ENCODE data around the gene CNEP1R1.
A peak's percentile ranks its signal among the peaks of the same experiment; 100 is the strongest.

CNEP1R1 gene

DNA sequence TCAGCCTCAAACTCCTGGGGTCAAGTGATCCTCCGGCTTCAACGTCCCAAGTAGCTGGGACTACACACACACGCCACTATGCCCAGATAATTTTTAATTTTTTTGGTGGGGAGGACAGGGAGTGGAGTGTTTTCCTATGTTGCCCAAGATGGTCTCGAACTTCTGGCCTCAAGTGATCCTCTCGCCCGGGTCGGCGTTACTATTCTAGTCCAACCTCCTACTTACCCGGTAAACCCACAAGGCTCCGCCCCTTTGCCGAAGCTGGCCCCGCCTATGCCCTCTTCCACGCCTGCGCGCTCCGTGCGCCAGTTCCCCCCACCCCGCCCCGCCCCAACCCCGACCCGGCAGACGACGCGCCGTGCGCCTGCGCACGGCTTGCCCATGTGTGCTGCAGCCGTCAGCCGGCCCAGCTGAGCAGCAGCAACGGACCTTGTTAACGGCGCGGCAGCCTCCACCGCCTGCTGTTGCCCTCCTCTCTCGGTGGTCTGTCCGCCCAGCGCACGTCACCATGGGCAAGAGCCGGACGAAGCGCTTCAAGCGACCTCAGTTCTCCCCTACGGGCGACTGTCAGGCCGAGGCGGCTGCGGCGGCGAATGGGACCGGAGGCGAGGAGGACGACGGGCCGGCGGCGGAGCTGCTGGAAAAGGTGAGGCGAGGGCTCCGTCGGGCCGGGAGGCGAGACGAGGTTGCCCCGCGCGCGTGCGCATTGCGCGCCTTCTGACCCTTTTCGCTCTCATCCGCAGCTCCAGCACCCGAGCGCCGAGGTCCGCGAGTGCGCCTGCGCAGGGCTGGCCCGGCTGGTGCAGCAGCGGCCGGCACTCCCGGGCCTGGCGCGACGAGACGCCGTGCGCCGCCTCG, 40.8 kb downstream of the CNEP1R1 start, which contains the start of gene HEATR3:
TSS of gene HEATR3 (plus strand) at position 347 of the 858 bp plus-strand sequence. CDS start at position 509, 162 bp downstream.
- DNase-seq = peak; percentile 97

- DNase-seq = no peak
These were observed 41.7 kb downstream of the CNEP1R1 start for GRCh38 chr16:50066482-50067289.

GRCh38 chr16:50067290-50067853, 42.3 kb downstream of the CNEP1R1 start:
- DNase-seq = peak; percentile 77

GRCh38 chr16:50068550-50068949, 43.5 kb downstream of the CNEP1R1 start:
- DNase-seq = no peak

DNA sequence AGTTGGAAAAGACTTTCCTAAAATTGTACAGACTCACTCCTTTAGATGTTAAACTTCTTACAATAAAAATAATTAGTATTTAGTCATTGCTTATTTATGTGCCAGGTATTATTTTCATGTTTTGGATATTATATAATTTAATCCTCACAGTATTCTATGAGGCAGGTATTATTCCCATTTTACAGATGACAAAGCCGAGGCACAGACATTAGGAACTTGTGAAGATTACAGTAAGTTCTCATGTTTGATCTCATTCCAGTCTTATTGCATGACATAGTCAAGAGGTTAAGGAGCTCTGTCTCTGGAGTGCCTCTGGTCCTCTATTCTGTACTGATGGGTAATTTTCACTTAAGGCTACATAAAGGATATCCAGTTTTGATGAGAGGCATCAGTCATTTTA, 44.0 kb downstream of the CNEP1R1 start:
- DNase-seq = no peak

DNA sequence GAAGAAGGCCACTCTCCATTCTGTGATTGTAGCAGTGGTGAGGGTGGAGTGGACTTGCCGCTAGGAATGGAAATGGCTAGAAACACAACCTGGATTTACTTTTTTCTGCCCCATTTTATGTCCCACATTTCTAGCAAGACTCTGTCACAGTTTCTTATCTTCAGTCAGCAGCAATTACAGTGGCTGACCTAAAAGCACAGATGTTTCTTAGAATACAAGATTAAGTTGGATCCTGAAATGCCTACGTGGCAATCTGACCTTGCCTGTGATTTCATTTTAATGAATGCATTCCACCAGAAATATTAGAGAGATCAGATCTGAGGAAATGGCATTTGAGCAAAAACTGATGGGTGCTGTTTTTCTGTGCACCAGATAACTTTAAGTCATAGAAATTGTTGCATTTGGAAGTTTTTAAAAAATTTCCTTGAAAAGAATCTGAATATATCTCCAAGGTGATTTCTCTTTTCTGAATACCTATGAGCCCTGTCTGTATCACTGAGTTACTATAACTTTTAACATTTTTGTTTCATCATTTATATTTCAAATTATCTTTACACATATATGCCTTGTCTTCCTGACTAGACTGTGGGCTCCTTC, 46.1 kb downstream of the CNEP1R1 start:
- no peak for DNase-seq

DNA sequence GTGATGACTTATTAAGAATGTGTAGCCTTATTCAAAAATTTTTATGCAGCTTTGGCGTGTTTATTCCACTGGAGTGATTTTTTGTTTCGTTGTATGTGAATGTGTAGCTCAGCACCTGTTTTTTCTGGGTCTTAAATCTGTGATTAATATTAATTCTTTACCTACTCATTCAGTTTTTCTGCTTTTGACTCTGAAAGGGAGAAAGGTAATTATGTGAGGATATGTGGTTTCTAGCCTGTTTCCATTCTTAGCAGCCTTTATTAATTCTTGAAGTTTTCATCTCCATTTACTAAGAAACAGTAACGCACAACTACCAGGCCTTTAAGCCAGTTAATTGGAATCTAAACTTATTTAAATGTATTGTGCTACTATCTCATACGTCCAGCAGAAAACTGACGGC, 47.7 kb downstream of the CNEP1R1 start:
- DNase-seq = no peak

DNA sequence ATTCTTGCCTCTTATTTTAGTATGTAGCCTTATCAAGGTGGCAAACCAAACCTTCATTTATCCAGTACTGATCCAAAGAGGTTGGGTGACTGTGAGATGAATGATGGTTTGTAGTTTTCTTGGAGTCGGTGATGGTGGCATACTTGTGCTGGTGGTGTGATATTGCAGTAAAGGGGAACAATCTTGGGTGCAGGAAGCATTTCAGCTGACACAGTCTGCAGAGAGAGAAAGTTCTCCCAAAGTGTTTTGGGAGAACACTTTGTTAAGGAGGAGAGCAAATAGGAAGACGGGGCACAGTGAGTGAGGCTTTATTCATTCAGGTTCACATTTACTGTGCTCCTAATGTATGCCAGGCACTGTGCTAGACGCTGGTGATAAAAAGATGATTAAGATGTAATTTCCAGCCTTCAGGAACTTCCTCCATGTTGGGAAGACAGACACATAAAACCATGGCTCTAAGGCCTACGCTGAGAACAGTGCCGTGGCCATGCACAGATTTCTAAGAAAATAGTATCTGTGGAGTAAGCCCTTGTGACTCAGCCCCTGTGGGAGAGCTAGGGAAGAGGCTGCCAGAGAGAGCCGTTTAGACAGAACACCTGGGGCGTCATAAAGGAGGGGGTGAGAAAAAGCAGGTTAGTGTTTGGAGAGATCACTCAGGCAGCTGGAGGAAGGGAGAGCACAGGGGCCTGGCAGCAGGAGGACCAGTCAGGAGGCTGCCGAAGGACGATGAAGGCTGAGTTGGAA, 54.5 kb downstream of the CNEP1R1 start:
- no peak for DNase-seq

- no peak for DNase-seq
These were observed 56.5 kb downstream of the CNEP1R1 start for GRCh38 chr16:50081428-50082018.

DNA sequence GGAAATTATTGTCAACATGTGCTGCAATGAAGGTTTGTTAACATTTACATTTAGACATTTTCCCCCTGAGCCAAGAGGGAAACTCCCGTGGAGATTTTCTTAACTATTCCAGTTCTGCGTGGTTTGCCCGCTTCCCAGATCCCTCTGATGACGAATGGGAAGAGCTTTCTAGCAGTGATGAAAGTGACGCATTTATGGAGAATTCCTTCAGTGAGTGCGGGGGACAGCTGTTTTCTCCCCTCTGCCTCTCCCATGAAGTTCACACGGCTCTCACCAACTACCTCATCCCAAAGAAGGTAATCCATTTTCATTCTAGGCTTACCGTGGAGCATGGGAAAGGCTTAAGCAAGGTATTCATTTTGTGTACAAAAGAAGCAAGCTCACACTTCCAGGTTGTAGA, 59.0 kb downstream of the CNEP1R1 start:
- no peak for DNase-seq

DNA sequence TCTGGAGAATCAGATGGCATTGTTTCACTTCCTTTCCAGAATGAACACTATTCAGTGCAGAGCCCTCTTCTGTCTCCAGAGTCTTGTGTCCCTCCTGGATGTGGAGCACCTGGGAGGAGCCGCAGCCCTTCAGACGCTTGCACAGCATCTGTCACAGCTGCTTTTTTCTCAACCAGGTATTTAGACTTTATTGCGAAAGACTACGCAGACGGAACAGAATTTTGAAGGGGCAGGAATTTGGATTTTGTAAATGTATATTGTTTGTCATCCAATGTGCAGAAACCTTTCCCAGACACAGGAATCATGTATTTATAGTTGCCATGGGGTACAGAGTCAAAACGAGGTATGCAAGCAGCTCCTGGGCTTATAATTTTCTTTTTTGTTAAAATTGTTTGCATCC, 61.2 kb downstream of the CNEP1R1 start:
- DNase-seq = no peak
